Left hindlimb (tissue), 1 donor: ENCODE measurements around the gene SPSB2.
"Not testable (repeated sequence)": the region's sequence is repeated elsewhere in the genome, so short reads cannot be mapped to it uniquely, and the experiment has no call there.

Experiments
- DNase-seq: peaks from one replicate; pipeline ENCODE4 v3.0.0-alpha.2; 2018

SPSB2 gene

DNA sequence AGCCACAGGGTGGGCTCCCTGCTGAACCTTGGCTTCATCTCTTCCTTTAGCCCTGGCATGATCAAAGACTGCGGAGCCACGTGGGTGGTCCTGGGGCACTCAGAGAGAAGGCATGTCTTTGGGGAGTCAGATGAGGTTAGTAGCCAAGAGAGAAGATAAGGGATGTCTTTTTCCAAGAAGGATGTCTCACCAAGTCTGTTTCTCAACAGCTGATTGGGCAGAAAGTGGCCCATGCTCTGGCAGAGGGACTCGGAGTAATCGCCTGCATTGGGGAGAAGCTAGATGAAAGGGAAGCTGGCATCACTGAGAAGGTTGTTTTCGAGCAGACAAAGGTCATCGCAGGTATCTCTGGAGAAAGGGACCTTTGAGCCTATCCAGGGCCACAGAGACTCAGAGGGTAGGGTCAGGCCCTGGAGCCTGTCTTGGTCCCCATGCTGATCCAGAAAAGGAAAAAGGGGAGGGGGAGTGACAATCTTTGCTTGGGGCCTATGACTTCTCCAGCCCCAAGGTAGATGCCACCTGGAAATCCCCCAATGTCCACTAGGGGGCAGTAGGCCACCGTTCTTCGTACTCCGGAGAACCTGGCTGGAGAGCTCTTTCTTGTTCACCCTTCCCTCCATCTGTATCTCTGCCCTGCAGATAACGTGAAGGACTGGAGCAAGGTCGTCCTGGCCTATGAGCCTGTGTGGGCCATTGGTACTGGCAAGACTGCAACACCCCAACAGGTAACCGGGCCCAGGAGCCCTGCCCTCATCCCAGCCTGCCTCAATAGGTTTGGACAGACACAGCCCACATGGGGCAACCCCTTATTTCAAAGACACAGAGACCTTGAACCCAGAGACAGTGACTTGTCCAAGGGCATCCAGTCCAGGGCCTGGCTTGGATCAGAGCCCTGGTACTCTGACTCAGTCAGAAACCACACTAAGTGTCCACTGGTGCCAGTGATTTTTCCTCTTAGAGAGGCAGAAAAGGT is 3.8 kb downstream of the SPSB2 start:
- DNase-seq, result peak; percentile 83

DNA sequence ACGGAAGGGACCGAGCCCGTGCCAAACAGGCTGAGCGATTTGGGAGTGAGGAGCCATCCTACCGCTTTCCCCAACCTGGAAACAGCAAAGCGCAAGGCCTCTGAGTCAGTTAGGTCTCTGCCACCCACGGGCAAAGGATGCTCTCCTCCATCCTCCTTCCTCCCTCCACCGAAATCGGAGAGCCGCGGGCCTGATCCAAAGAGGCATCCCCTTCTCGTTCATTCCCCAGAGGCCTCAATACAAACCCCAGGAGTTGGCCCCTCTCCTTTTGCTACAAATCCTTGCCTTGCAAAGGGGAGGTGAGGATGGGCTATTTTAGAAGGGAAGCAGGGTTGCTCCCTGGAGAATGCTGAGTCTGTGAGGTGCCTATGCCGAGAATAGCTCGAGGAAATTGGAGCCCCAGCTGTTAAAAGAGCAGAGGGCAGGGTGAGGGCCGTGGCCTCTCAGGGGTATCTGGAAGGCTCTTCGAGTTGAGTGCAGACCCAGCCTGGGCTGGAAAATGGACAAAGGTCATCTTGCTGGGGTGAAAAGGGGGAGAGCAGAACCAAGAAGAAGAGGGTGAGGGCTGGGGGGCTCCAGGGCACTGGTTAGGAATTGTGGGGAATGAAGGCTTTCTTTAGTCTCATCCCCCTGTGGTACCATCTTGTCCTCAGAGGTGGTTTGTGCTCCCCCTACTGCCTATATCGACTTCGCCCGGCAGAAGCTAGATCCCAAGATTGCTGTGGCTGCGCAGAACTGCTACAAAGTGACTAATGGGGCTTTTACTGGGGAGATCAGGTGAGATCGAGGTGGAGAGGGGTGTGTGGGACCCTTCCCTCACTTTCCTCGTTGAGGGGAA is 4.7 kb downstream of the SPSB2 start:
- DNase-seq, result no peak

DNA sequence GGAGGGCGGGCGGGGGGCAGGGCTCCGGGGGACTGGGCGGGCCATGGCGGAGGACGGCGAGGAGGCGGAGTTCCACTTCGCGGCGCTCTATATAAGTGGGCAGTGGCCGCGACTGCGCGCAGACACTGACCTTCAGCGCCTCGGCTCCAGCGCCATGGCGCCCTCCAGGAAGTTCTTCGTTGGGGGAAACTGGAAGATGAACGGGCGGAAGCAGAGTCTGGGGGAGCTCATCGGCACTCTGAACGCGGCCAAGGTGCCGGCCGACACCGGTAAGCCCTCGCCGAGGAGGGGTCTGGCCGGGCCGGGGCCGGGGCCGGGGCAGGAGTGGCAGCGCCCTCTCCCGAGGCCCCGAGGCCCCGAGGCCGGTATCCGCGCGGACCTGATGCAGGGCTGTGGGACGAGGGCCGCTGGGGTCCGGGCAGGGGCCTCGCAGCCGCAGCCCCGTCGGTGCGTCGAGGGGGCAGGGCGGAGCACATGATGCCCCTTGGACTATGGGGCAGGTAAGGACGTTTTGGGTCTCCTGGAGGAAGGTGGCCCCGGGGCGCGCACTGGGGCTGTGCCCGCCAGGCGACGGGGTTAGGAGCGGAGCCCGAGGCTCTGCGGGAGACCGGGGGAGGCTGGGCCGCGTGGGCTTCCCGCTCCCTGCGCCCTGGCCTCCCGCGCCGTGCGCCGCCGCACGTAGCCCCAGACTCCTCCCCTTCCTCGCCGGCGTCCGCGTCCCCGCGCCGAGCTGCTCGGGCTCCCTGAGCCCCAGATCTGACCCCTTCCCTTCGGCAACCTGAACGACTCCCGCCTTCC is 5.5 kb downstream of the SPSB2 start, which contains the start of gene TPI1:
Gene TPI1 (plus strand): TSS at position 119 of the 798 bp plus-strand sequence. CDS start 36 bp downstream, at position 155.
- peak; percentile 92 for DNase-seq

DNA sequence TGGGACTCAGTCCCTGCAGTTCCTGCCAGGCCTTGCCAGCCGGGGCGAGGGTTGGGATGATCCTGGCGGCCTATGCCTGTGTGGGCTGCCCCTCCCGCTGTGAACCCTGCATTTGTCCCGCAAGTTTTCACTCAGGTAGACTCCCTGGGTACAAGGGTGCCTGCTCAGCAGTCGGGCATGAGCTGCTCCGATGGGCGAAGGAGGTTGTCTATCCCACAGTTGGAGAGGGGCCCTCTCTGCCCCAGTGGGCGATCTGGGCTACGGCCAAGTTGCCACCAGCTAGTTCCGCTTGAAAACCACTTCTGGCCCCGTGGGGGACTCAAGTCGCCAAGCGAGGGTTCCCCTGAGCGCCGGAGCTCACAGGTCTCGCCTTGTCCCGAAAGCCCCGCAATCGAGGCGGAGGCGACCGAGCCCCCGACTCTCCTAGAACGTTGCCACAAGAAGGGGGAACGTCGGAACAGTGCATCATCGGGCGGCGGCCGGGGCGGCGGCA is 6.1 kb downstream of the SPSB2 start:
- no peak for DNase-seq

DNA sequence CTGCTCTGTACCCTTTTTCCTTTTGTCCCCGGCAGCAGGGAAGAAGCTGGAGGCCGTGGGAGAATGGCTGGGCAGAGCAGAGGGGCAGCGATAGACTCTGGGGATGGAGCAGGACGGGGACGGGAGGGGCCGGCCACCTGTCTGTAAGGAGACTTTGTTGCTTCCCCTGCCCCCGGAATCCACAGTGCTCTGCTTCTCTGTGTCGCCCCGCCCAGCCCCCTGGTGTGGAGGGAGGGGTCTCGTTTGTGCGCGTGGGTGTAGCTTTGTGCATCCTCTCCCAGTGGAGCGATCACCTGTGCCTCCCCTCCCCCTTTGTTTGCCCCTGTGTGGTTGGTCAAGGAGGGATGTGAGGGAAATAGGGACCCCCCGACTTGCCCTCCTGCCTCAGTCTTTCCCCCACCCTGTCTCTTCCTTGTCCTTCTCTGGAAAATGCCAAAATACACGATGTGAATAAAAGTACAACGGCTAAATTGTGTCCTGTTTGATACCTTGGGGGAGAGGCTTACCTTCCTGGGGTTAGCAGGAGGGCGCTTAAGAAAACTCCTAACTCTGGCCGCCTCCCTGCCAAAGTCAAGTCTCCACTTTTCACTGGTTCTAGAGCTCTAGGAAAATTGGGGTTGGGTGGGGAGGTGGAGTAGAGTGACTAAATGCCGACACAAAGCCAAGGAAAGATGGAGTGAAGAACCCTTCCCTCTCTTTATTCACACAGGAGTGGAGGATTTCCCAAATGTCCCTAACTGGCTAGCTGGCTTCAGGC is 6.8 kb downstream of the SPSB2 start:
- peak; percentile 47 for DNase-seq

DNA sequence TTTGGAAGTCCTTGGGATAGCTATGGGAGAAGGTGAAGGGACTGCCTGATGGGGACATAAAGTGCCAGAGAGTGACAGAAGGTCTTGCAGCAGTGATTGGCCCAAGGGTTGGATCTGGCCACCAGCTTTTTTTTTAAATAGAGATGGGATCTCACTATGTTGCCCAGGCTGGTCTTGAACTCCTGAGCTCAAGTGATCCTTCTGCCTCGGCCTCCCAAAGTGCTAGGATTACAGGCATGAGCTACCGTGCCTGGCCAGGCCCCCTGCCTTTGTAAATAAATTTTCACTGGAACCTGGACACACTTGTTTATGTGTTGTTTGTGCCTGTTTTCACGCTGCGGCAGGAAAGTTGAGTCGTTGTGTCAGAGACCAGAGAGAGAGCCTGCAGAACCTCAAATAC is 7.8 kb downstream of the SPSB2 start:
- DNase-seq, result not testable (repeated sequence)

DNA sequence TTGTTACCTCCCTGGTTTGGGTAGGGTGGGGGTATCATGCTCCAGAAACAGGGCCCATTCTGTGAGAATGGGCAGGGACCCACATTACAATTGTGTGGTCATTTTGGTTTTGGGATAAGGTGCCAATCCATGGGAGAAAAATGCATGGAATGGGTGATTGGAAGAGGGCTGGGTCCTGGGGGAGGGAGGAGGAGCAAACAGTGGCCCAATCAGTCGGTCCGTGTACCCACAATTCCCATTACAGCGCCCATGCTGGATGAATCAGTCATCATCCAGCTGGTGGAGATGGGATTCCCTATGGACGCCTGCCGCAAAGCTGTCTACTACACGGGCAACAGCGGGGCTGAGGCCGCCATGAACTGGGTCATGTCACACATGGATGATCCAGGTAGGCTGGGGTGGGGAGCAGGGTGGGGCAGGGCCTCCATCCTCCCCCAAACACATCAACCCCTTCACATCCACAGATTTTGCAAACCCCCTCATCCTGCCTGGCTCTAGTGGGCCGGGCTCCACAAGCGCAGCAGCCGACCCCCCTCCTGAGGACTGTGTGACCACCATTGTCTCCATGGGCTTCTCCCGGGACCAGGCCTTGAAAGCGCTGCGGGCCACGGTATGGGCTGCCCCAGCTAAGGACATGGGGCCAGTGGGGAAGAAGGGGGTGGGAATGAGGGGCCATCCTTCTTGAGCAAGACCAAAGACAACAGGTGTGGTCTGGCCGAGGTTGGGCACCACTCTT is 9.3 kb downstream of the SPSB2 start:
- no peak for DNase-seq

DNA sequence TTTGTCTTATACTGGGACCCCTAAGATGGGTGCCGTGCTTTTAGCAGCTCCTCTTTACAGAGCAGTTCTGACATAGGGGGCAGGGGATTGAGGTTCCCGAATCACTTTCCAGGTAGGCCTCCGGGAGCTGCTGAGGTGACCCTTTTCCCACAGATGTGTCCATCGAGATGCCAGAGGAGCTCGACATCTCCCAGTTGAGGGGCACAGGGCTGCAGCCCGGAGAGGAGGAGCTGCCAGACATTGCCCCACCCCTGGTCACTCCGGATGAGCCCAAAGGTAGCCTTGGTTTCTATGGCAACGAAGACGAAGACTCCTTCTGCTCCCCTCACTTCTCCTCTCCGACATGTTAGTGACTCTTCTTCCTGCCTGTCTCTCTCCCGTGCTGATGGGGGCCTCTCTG is 10.1 kb downstream of the SPSB2 start:
- DNase-seq, result no peak

DNA sequence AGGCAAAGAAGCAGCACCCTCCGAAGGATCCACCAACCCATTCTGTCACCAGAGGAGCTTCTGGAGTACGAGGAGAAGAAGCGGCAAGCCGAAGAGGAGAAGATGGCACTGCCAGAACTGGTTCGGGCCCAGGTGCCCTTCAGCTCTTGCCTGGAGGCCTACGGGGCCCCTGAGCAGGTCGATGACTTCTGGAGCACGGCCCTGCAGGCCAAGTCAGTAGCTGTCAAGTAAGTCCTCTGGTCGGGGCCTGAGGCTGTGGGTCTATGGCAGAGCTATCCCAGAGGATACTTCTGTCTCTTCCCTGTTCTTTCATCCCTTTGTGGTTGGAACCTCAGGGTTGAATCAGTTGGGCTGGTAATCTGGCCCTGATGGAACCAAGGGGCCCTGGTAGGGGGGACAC is 11.7 kb downstream of the SPSB2 start:
- DNase-seq, result no peak

DNA sequence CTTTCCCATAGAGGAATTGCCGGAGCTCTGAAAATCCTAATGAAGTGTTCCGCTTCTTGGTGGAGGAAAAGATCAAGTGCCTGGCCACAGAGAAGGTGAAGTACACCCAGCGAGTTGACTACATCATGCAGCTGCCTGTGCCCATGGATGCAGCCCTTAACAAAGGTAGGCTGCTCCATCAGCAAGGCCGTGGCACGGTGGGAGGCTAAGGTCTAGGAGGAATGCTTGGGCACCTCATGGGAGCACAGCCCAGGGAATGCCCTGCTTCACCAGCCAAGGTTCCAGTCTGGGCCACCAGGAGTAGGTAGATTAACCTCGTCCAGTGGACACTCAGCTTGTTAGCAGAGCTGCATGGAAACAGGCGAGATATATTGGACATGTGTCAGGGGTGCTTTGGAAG is 12.2 kb downstream of the SPSB2 start:
- DNase-seq, result no peak

DNA sequence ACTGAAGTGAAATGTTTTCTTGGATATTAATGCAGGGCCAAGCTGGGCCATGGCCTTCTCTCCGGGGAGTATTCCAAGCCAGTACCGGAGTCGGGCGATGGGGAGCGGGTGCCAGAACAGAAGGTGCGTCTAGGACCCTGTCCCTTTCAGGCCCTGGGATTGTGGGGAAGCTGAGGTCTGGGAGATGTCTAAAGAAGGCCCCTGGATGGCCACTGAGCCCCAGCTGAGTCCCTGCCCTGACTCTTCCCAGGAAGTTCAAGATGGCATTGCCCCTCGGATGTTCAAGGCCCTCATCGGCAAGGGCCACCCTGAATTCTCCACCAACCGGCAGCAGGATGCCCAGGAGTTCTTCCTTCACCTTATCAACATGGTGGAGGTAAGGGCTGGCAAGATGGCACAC is 13.0 kb downstream of the SPSB2 start:
- no peak for DNase-seq

DNA sequence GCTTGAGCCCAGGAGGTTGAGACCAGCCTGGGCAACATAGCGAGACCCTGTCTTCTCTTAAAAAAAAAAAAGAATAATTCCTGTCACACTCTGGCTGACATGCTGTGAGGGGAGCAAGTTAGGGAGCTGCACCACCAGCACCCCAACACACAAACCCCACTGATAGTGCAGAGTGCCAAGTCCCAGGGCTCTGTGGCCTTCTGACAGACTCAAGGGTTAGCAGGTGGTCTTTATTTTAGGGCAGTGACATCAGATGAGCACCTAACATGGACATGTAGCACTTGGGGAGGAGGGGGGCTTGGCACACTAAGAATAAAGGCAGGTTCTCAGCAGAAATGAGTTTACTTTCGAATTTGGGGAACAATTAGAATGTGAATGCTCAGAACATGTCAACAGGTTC is 14.3 kb downstream of the SPSB2 start:
- DNase-seq, result no peak

DNA sequence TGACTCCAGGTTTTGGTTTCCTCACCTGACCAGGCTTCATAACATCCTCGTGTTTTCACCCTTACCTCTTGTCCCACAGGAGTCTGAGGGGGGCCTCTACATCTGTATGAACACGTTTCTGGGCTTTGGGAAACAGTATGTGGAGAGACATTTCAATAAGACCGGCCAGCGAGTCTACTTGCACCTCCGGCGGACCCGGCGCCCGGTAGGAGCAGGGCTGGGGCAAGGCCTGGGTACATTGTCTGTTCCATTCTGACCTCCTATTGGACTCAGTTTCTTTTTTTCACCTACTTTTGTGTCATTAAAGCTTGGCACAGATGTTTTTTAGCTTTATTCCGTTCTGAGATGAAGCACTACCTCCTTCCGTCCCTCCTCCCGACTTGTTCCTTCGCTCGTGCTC is 17.8 kb downstream of the SPSB2 start:
- no peak for DNase-seq

DNA sequence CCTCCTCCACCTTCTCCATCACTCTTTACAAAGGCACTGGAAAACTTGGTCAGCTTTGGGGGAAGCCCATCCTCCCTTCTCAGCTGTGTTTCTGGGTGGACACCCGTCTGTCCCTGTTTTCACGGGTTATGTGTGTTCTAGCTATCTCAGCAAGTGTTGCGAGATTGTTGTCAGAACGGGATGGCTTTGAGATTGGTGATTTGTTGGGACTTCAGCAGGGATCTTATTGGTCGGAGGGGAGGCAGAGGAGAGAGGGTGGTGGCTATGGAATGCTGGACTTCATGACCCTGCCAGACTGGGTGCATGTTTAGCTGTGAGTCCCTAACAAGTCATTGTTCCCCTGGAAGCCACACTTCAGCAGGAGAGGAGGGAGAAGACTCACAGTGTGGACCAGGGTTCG is 19.1 kb downstream of the SPSB2 start:
- DNase-seq, result no peak

DNA sequence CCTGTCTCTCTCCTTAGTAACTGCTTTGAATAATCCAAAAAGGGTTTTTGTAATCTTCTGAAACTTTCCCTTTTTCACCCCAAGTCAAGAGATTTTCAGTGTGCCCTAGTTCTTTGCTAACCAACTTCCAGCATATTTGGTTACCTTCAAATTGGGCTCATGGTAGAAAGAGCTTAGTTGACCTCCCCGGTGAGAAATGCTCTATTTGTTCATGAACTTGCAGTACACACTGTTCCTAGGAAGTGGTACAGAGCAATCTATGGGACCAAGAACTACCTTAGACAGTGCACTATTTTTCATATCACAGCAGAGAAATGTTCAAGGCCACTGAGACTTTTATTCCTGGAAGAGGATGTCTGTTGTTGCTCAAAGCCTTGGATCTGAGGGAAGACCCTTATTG is 19.5 kb downstream of the SPSB2 start:
- no peak for DNase-seq

DNA sequence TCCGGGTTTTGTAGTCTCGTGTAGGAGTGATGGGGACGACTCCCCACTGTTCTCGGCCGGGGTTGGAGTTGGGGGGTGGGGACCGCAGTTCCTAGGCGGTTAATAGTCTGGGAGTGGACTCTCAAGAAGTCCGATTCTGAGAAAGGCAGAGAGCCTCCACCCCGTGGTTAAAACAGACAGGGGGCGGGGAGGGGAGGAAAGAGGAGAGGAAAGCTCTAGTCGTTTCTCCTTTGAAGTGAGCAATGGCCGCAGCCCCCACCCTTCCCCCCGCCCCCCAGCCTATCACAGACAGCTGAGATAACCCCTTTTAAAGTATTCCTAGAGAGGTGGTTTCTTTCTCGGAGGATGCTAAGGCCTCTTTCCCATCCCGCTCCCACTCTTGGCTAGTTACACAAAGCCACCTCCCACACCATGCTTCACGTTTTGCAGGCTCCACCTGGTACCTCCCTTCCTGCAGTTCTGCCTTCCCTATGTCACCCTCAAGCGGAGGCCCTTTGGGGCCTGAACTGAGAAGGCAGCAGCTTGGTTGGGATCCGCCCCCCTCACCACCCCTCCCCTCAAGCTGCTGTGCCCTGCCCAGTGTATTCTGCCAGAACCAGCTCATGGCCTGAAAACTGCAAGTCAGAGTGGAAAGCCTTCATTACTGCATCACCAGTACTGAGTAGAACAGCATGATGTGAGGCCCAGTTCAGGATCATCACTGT is 20.3 kb downstream of the SPSB2 start:
- peak; percentile 76 for DNase-seq

DNA sequence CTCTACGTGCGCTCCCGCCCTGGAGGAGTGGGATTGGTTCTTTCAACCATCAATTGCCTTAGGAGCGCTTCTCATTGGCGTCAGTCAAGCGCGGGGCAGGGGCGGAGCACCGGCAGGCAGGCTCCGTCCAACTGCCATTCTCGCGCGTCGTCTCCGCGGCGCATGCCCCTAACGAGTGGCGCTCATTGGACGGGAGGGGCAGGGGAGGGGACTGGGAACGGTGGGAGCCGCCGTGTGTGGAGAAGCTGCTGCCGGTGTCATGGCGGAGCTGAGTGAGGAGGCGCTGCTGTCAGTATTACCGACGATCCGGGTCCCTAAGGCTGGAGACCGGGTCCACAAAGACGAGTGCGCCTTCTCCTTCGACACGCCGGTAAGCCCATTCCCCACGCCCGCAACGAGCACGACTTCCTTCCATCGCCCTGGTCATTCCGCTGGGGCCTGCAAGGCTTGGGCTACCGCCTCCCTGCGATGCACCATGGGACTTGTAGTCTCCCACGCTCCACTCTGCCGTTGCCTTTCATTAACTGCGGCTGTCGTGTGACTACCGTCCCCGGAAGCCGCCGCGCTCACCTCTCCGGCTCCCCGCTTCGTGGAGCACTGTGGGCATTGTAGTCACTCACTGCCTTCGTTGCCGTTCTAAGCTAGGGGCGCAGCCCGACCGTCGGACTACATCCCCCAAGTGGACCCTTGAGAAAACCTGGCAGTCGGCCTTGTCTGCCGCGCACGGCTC is 21.0 kb downstream of the SPSB2 start, which contains the start of gene USP5:
Gene USP5 (plus strand): TSS at position 230 of the 730 bp plus-strand sequence. CDS start 30 bp downstream, at position 260.
- DNase-seq, result peak; percentile 100

DNA sequence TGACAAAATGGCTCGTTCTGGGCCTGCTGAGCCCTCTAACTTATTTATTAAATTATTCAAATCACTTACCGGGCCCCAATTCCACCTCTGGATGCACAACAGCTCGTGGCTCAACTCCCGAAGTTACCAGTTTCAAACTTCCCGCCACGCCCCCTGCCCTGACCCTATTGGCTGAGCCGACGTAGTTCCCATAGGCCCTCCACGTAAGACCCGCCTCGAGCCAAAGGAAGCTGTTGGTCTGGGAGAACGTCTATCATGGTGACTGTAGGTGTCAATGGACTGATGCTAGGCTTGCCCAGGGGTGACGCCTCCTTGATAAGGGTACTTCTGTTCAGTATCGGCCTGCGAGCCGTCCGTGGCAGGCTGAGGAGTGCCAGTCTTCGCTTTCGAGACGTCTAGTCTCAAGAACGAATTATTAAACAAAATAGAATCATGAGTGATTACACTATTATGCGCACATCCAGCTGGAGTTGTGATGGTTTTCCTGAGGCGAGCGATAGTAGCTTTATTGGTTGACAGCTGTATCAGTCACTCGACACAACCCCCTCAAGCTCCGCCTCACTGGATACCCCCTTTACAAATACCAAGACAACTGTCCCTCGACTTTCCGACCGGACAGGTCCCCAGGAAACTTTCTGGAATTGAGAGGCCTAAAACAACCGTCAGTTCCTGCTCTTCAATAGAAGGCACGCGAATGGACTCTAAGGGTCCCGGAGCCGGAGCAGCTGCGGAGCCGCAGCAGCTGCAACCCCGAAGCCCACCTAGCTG is 21.8 kb downstream of the SPSB2 start, which contains the start of gene CDCA3:
Gene CDCA3 (minus strand): TSS at position 134 of the 768 bp plus-strand sequence. CDS start 334 bp downstream, outside the sequence.
- peak; percentile 96 for DNase-seq

DNA sequence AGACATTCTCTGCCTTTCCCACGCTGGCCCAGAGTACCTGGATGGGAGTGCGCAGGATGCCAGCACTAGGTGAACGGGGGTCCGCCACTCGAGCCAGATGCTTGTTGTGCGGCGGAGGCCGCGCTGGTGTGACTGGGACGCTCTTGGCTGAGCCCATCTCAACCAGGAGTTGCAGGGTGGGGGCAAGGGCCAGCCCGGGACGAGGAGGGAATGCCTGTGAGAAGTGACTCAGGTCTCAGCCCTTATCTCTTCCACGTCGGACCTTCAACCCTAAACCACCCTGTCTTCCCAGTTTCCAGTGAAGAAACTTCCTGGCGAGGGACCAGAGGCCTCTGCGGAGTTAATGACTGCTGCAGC is 22.3 kb downstream of the SPSB2 start:
- no peak for DNase-seq
